Calu3 (cell line): ENCODE data around the gene LRMDA. TPM values are rescaled to one million over a fixed set of nuclear protein-coding genes. Genes with fewer than 3 reads are reported as not detected.

Source experiments
- BruUV-seq: library from RNA; stranded (reverse); fragments of 400-500 nt; replicated peaks from 2 replicates; lab custom pipeline; 2021; lab: Mats Ljungman, UMichigan
- CTCF ChIA-PET: fragments of 300-600 bp; sonication (Branson Sonifier 250); formaldehyde crosslinking; loops from one replicate; lab custom pipeline; 2022; ENCODE audit warnings: antibody characterized with exemption; lab: Charles Lee
- DNase-seq: peaks from one replicate; pipeline ENCODE4 v3.0.0; 2022
- H3K27ac Mint-ChIP-seq: one replicate; pipeline ENCODE4 v1.8.0; 2022; ENCODE audit warnings: mixed read lengths; ENCODE audit not compliant: unreplicated experiment
- H3K27me3 Mint-ChIP-seq: one replicate; pipeline ENCODE4 v1.8.0; 2022; ENCODE audit warnings: mixed read lengths; ENCODE audit not compliant: unreplicated experiment
- H3K36me3 Mint-ChIP-seq: one replicate; pipeline ENCODE4 v1.8.0; 2022; ENCODE audit warnings: mild to moderate bottlenecking, moderate library complexity, mixed read lengths; ENCODE audit not compliant: insufficient read depth, unreplicated experiment
- H3K4me1 Mint-ChIP-seq: one replicate; pipeline ENCODE4 v1.8.0; 2022; ENCODE audit warnings: mild to moderate bottlenecking, low read depth, mixed read lengths; ENCODE audit not compliant: unreplicated experiment
- H3K4me3 Mint-ChIP-seq: one replicate; pipeline ENCODE4 v1.8.0; 2022; ENCODE audit warnings: mild to moderate bottlenecking, low read depth, moderate library complexity, mixed read lengths; ENCODE audit not compliant: unreplicated experiment
- H3K9me3 Mint-ChIP-seq: one replicate; pipeline ENCODE4 v1.8.0; 2022; ENCODE audit warnings: low read depth, mixed read lengths; ENCODE audit not compliant: unreplicated experiment
- intact Hi-C: fragments of 100-400 bp; cut with micrococcal nuclease; formaldehyde crosslinking; loops from one replicate; pipeline ENCODE4 v1.10.0; 2022; ENCODE audit not compliant: unreplicated experiment
- total RNA-seq: library from RNA; stranded (reverse); gene quantifications from 2 replicates; pipeline ENCODE4 v1.2.3, GENCODE V29; 2022
- TF ChIP-seq, protein P1 (sequence below): fragments of 200-600 bp; IDR thresholded peaks from one replicate; pipeline ENCODE4 v1.8.0; 2022; ENCODE audit warnings: antibody characterized with exemption; ENCODE audit not compliant: unreplicated experiment

The LRMDA gene
- total RNA-seq, 1 experiment from 2014 or later = 7.6 TPM

DNA sequence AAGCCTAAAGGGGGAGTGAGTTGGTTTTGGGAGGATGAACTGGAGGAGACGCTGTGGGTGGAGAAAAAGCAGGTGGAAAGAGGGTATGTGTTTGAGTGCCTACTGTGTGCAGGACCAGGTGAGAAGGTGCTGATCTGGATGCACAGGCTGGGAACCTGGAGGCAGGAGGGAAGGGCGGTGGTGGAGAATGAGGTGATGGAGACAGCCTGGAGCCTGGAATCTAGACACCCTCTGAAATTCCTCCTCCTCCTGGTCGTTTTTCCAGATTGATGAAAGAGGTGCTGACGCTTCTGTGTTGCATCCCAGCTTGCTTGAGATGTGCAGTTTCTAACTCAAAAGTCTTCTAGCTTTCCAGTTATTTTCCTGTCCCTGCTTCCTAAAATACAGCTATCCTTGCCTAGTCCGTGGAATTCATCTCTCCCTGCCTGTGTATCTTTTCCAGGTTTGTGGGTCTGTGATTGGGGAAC is 67.5 kb downstream of the LRMDA start:
- no peaks in the 10 kb centered on the region for H3K9me3 Mint-ChIP-seq
- no peaks in the 10 kb centered on the region for H3K4me1 Mint-ChIP-seq

DNA sequence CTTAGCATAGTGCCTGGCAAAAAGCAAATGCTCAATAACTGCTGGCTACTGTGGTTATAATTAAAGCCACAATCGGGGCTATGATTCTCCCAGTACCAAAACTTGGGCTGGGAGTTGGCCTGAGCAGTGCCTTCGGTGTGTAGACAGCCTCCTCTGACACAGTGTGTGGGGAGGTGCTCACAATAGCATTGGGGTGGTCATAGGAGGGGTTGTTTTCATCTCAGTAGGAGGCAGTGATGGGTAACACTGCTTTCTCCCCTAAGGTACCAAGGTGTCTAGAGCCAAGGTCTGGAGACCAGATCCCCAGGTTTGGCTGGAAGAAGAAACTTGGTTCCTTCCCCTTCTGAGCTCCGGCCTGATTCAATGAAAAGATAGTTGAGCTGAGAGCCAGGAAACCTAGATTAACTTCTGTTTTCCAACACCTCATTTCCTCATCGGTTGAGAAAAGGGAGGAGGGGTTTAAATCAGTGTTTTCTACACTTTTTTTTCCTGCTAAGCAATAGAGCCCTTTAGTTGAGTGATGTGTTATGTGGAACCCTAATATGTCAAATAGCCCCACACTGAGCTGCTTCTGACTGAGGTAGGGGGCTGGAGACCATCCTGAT is 68.2 kb downstream of the LRMDA start:
- Mint-ChIP-seq H3K27ac (no peak overlapping the region), H3K9me3 (no peaks in the 10 kb centered on the region), H3K4me1 (no peaks in the 10 kb centered on the region), H3K27me3 (peaks cover 35% of the 10 kb centered on the region), H3K4me3 (no peak overlapping the region), H3K36me3 (no peaks in the 10 kb centered on the region)
- intact Hi-C loops = no loop called here
- no peak for DNase-seq
- CTCF ChIA-PET = no interaction called here
- no TSS peak for BruUV-seq
- TF ChIP-seq, protein P1, sequence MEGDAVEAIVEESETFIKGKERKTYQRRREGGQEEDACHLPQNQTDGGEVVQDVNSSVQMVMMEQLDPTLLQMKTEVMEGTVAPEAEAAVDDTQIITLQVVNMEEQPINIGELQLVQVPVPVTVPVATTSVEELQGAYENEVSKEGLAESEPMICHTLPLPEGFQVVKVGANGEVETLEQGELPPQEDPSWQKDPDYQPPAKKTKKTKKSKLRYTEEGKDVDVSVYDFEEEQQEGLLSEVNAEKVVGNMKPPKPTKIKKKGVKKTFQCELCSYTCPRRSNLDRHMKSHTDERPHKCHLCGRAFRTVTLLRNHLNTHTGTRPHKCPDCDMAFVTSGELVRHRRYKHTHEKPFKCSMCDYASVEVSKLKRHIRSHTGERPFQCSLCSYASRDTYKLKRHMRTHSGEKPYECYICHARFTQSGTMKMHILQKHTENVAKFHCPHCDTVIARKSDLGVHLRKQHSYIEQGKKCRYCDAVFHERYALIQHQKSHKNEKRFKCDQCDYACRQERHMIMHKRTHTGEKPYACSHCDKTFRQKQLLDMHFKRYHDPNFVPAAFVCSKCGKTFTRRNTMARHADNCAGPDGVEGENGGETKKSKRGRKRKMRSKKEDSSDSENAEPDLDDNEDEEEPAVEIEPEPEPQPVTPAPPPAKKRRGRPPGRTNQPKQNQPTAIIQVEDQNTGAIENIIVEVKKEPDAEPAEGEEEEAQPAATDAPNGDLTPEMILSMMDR = no peak

More for the DNA sequence above, 67.5 kb downstream of the LRMDA start:
- TF ChIP-seq, protein P1 = no peak
- CTCF ChIA-PET = no interaction called here
- intact Hi-C loops = no loop called here
- H3K4me3 Mint-ChIP-seq = no peak overlapping the region
- no peak overlapping the region for H3K27ac Mint-ChIP-seq
- no peaks in the 10 kb centered on the region for H3K36me3 Mint-ChIP-seq
- no peak for DNase-seq
- peaks cover 35% of the 10 kb centered on the region for H3K27me3 Mint-ChIP-seq
- BruUV-seq = no TSS peak

DNA sequence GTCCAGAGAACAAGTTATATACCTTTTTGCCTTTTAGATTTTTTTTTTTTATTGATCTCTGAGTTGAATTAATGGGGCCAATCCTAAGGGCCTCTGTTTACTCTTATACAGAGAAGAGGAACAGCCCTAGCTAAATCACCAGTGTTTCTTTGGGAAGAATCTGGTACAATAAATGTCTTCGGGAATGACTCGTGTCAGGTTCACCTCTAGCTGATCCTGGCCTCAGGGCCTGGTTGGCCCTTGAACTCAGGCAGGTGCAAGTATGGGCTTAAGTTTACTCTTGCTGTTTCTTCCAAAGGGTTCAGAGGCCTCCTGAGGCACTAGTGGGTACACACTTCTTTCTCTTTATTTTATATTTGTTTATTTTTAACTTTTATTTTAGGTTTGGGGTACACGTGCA is 71.0 kb downstream of the LRMDA start:
- Mint-ChIP-seq H3K4me1 (no peaks in the 10 kb centered on the region), H3K4me3 (no peak overlapping the region), H3K9me3 (no peaks in the 10 kb centered on the region), H3K27ac (no peak overlapping the region), H3K27me3 (peaks cover 38% of the 10 kb centered on the region), H3K36me3 (no peaks in the 10 kb centered on the region)
- DNase-seq = no peak
- CTCF ChIA-PET = interaction anchor here (0.7 kb wide), 1 partner anchor 682 kb away, joined by 3 read pairs; no protein-coding TSS in a partner anchor
- BruUV-seq = no TSS peak
- TF ChIP-seq, protein P1 = no peak
- intact Hi-C loops = no loop called here

DNA sequence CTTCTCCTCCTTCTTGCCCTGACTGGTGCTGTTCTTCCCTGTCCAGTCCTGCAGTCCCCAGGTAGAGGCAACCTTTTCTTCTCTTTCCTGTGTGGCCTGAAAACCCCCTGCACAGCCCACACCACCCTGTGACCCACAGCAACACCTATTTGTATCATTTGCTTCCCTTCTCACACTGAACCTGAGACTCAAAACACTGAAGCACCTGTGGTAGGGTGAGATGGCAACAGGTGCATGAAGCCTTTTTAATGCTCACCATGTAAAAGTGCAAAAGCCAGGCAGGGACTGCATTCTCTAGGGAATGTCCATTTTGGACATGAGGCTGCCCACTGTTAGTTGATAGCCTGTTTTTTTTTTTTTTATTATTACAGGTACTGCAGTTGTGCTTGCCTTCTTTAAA is 71.4 kb downstream of the LRMDA start:
- Mint-ChIP-seq H3K9me3 (no peaks in the 10 kb centered on the region), H3K27ac (no peak overlapping the region), H3K4me1 (no peaks in the 10 kb centered on the region), H3K36me3 (no peaks in the 10 kb centered on the region), H3K4me3 (no peak overlapping the region), H3K27me3 (peaks cover 33% of the 10 kb centered on the region)
- DNase-seq = no peak
- CTCF ChIA-PET = interaction anchor here (0.7 kb wide), 1 partner anchor 682 kb away, joined by 3 read pairs; no protein-coding TSS in a partner anchor
- intact Hi-C loops = no loop called here
- TF ChIP-seq, protein P1 = no peak
- no TSS peak for BruUV-seq
